Osteocyte (in vitro differentiated cells): ENCODE results near the gene PHF24. TPM values are rescaled to one million over a fixed set of nuclear protein-coding genes. Genes with fewer than 3 reads are reported as not detected.

Source experiments
- DNase-seq: peaks from one replicate; pipeline ENCODE4 v3.0.0; 2021; ENCODE audit warnings: mixed read lengths; ENCODE audit not compliant: unreplicated experiment; ENCODE audit errors: extremely low spot score
- H3K27ac Mint-ChIP-seq: one replicate; pipeline ENCODE4 v1.8.0; 2021; ENCODE audit warnings: mild to moderate bottlenecking, mixed read lengths; ENCODE audit not compliant: unreplicated experiment
- H3K27me3 Mint-ChIP-seq: one replicate; pipeline ENCODE4 v1.8.0; 2021; ENCODE audit warnings: mixed read lengths; ENCODE audit not compliant: unreplicated experiment
- H3K36me3 Mint-ChIP-seq: one replicate; pipeline ENCODE4 v1.8.0; 2021; ENCODE audit warnings: mixed read lengths; ENCODE audit not compliant: unreplicated experiment
- H3K4me1 Mint-ChIP-seq: one replicate; pipeline ENCODE4 v1.8.0; 2021; ENCODE audit warnings: mixed read lengths; ENCODE audit not compliant: unreplicated experiment
- H3K4me3 Mint-ChIP-seq: one replicate; pipeline ENCODE4 v1.8.0; 2021; ENCODE audit warnings: mild to moderate bottlenecking, moderate library complexity, mixed read lengths; ENCODE audit not compliant: unreplicated experiment
- H3K9me3 Mint-ChIP-seq: one replicate; pipeline ENCODE4 v1.8.0; 2021; ENCODE audit warnings: mixed read lengths; ENCODE audit not compliant: unreplicated experiment
- CTCF ChIP-seq: fragments of 200-600 bp; sonication (generic); IDR thresholded peaks from 2 replicates; pipeline ENCODE4 v1.5.0; 2021; ENCODE audit warnings: antibody characterized with exemption, mild to moderate bottlenecking, moderate library complexity
- total RNA-seq: library from RNA; stranded (reverse); gene quantifications from 2 replicates; pipeline ENCODE4 v1.2.1, GENCODE V29; 2021

The PHF24 gene
- total RNA-seq, 1 donor from 2014 or later, result not detected

- Mint-ChIP-seq H3K4me3 (no peak overlapping the region), H3K27me3 (peaks cover 8% of the 10 kb centered on the region), H3K27ac (no peak overlapping the region), H3K9me3 (no peaks in the 10 kb centered on the region), H3K36me3 (no peaks in the 10 kb centered on the region), H3K4me1 (no peaks in the 10 kb centered on the region)
- no peak for DNase-seq
- no peak for TF ChIP-seq CTCF
Observed at GRCh38 chr9:34983209-34983608, 25.1 kb downstream of the PHF24 start.

- Mint-ChIP-seq H3K36me3 (no peaks in the 10 kb centered on the region), H3K9me3 (no peaks in the 10 kb centered on the region), H3K4me3 (no peak overlapping the region), H3K27me3 (peaks cover 8% of the 10 kb centered on the region), H3K27ac (no peak overlapping the region), H3K4me1 (peaks cover 5% of the 10 kb centered on the region)
- DNase-seq, result no peak
- TF ChIP-seq CTCF, result no peak
Observed at GRCh38 chr9:34984049-34984448, 26.0 kb downstream of the PHF24 start.

GRCh38 chr9:34985311-34985899 is 27.3 kb downstream of the PHF24 start:
- H3K9me3 Mint-ChIP-seq, result no peaks in the 10 kb centered on the region
- no peak for DNase-seq
- H3K27ac Mint-ChIP-seq, result no peak overlapping the region

DNA sequence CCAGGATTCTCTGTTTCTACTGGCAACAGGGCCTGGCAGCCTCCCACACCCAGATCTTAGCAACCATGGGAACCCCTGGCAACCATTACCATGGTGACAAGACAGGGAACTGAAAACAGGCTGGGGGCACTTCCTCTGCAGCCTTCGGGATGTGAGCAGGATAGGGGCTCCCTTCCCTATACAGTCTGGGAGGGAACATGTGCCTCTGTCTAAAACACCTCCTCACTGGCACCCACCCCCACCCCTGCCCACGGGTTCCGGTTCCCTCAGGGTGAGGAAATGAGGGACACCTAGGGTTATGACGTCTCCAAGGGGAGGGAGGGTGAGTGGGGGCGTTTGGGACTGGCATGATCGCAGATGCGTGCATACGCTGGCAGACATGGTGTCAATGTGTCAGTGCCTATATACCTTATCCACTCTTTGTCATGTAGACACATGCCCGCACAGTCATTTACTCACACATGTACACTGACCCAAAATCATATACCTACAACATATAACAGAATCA is 28.5 kb downstream of the PHF24 start:
- H3K36me3 Mint-ChIP-seq, result no peaks in the 10 kb centered on the region

More at GRCh38 chr9:34985311-34985899, 27.3 kb downstream of the PHF24 start:
- H3K36me3 Mint-ChIP-seq, result no peaks in the 10 kb centered on the region
- peaks cover 3% of the 10 kb centered on the region for H3K27me3 Mint-ChIP-seq
- H3K4me3 Mint-ChIP-seq, result no peak overlapping the region
- peaks cover 10% of the 10 kb centered on the region for H3K4me1 Mint-ChIP-seq
- TF ChIP-seq CTCF, result peak; percentile 76

More for the DNA sequence above, 28.5 kb downstream of the PHF24 start:
- DNase-seq, result no peak
- Mint-ChIP-seq H3K27ac (no peak overlapping the region), H3K27me3 (peaks cover 3% of the 10 kb centered on the region), H3K4me1 (peaks cover 18% of the 10 kb centered on the region), H3K9me3 (no peaks in the 10 kb centered on the region), H3K4me3 (no peak overlapping the region)
- TF ChIP-seq CTCF, result no peak
